Measurements from ENCODE around the gene VRK1.

VRK1 gene

DNA sequence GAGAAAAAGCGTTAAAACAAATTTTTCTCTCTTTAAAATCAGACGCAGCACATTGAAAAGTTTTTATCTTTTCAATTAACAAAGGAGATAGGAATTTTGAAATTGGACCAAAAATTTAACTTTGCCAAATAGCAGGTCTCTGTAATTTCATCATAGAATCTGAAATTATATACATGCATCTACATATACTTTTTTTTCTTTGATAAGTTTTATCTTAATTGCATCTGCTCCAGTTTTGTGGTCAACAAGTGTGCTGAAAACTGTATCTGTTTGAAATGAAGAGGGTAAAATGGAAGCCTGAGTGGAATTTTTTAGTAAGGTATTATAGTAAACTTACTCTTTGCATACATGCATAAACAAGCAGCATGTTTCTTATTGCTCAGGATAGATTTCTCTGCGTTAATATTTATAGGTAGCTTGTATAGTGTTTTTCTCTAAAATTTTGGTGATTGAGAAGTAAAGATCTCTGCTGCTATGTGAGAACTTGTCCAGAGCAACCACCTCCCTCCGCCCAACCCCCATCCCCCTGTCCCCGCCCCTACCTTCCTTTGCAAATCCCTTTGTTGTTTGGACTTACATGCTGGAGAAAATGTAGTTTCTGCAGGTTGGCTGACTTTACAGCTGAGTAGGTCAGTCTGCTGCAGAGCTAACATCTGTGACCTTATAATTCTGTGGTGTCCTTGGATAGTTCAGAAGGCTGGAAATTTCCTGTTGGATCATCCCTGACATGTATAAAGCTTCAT, 64.6 kb downstream of the VRK1 start:
- H3K36me3 ChIP-seq (ENCODE audit: insufficient read depth, low read length): peaks cover 86% of the 10 kb centered on the region
- H2AFZ ChIP-seq (ENCODE audit: low read depth, low read length): no peak overlapping the region
- no peaks in the 10 kb centered on the region for H3K27me3 ChIP-seq (ENCODE audit: insufficient read depth, low read length, poor library complexity)
- no peak for DNase-seq
- no peaks in the 10 kb centered on the region for H3K4me1 ChIP-seq (ENCODE audit: insufficient read depth, low read length)
- no peak overlapping the region for H3K4me2 ChIP-seq (ENCODE audit: insufficient read depth, low read length)
- no peak overlapping the region for H3K4me3 ChIP-seq (ENCODE audit: low read depth in 1 of 2, low read length in 2 of 2)
- H3K9me3 ChIP-seq (ENCODE audit: insufficient read depth, low read length, severe bottlenecking): no peaks in the 10 kb centered on the region
- TF ChIP-seq, protein P1, sequence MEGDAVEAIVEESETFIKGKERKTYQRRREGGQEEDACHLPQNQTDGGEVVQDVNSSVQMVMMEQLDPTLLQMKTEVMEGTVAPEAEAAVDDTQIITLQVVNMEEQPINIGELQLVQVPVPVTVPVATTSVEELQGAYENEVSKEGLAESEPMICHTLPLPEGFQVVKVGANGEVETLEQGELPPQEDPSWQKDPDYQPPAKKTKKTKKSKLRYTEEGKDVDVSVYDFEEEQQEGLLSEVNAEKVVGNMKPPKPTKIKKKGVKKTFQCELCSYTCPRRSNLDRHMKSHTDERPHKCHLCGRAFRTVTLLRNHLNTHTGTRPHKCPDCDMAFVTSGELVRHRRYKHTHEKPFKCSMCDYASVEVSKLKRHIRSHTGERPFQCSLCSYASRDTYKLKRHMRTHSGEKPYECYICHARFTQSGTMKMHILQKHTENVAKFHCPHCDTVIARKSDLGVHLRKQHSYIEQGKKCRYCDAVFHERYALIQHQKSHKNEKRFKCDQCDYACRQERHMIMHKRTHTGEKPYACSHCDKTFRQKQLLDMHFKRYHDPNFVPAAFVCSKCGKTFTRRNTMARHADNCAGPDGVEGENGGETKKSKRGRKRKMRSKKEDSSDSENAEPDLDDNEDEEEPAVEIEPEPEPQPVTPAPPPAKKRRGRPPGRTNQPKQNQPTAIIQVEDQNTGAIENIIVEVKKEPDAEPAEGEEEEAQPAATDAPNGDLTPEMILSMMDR (IDR thresholded peaks at IDR 0.05; ENCODE audit: borderline replicate concordance, extremely low read depth, low read length, poor library complexity, severe bottlenecking): no peak
- no peak for TF ChIP-seq EZH2 (IDR thresholded peaks at IDR 0.05; ENCODE audit: borderline replicate concordance, low read depth, low read length, severe bottlenecking)
- 0 out of 2 replicates have a peak, but pooled peaks cover 2% of the 10 kb centered on the region for H4K20me1 ChIP-seq (ENCODE audit: insufficient read depth, low read length)
- no peak overlapping the region for H3K9ac ChIP-seq (ENCODE audit: low read depth, low read length)
- no peak overlapping the region for H3K27ac ChIP-seq (ENCODE audit: low read length)
- no peak for ATAC-seq (ENCODE audit: insufficient read depth, low read depth)
- peaks cover 16% of the 10 kb centered on the region for H3K79me2 ChIP-seq (ENCODE audit: insufficient read depth, low read length)

DNA sequence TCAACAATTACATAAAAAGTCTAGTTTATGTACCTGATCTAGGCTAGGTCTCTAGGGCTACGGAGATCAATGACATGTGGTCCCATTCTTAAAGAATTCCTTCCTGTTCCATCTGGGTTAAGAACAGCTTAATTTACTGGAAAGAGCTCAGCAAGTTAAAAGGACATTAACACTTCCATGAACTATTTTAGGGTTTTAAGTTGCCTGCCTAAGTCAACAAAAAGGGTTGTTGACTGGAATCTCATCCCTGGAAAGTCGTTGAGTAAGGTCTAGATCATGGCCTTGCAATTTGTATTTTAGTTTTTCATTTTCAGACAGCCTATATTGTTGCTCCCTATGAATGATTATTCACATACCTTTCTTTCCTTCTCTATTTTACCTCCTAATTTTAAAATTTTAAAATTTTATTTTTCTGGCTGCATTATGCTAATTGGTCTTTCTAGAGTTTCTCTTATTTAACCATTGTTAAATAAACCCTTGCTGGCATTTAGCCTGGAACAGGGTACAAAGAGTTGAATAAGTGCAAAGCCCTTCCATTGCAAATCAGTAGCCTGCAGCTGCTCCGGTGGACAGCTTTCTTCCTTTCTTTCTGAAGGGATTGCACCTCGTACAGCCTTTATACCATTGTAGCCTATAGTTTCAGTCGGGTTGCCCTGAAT, 66.3 kb downstream of the VRK1 start:
- H3K27me3 ChIP-seq (ENCODE audit: insufficient read depth, low read length, poor library complexity): no peaks in the 10 kb centered on the region
- no peak overlapping the region for H2AFZ ChIP-seq (ENCODE audit: low read depth, low read length)
- no peak overlapping the region for H3K4me2 ChIP-seq (ENCODE audit: insufficient read depth, low read length)
- peaks cover 9% of the 10 kb centered on the region for H3K79me2 ChIP-seq (ENCODE audit: insufficient read depth, low read length)
- no peak overlapping the region for H3K27ac ChIP-seq (ENCODE audit: low read length)
- no peaks in the 10 kb centered on the region for H3K4me1 ChIP-seq (ENCODE audit: insufficient read depth, low read length)
- no peaks in the 10 kb centered on the region for H3K9me3 ChIP-seq (ENCODE audit: insufficient read depth, low read length, severe bottlenecking)
- TF ChIP-seq, protein P1 (IDR thresholded peaks at IDR 0.05; ENCODE audit: borderline replicate concordance, extremely low read depth, low read length, poor library complexity, severe bottlenecking): no peak
- no peak for TF ChIP-seq EZH2 (IDR thresholded peaks at IDR 0.05; ENCODE audit: borderline replicate concordance, low read depth, low read length, severe bottlenecking)
- H3K9ac ChIP-seq (ENCODE audit: low read depth, low read length): no peak overlapping the region
- peaks cover 85% of the 10 kb centered on the region for H3K36me3 ChIP-seq (ENCODE audit: insufficient read depth, low read length)
- no peak overlapping the region for H3K4me3 ChIP-seq (ENCODE audit: low read depth in 1 of 2, low read length in 2 of 2)
- no peak for ATAC-seq (ENCODE audit: insufficient read depth, low read depth)
- 0 out of 2 replicates have a peak, but pooled peaks cover 1% of the 10 kb centered on the region for H4K20me1 ChIP-seq (ENCODE audit: insufficient read depth, low read length)
- no peak for DNase-seq

DNA sequence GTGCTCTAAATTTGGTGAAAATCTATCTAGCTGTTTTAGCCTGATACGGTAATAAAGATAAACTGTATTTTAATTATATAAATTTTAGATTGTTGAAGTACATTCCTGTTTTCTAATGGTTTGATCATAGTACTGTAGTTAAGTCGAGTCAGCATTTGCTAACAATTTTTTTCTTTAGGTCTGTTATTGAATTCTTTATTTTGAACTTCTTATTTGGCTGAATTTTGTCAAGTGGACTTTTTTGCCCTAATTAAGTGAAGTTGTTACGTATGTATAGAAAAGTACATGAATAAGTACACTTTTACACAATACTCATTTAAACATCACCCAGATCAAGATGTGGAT, 66.8 kb downstream of the VRK1 start:
- Histone ChIP-seq H3K9me3 (ENCODE audit: insufficient read depth, low read length, severe bottlenecking) (no peaks in the 10 kb centered on the region), H3K27ac (ENCODE audit: low read length) (no peak overlapping the region), H3K4me2 (ENCODE audit: insufficient read depth, low read length) (no peak overlapping the region), H3K27me3 (ENCODE audit: insufficient read depth, low read length, poor library complexity) (no peaks in the 10 kb centered on the region), H2AFZ (ENCODE audit: low read depth, low read length) (no peak overlapping the region), H4K20me1 (ENCODE audit: insufficient read depth, low read length) (no peaks in the 10 kb centered on the region), H3K79me2 (ENCODE audit: insufficient read depth, low read length) (peaks cover 6% of the 10 kb centered on the region), H3K36me3 (ENCODE audit: insufficient read depth, low read length) (peaks cover 83% of the 10 kb centered on the region), H3K4me1 (ENCODE audit: insufficient read depth, low read length) (no peaks in the 10 kb centered on the region), H3K9ac (ENCODE audit: low read depth, low read length) (no peak overlapping the region), H3K4me3 (ENCODE audit: low read depth in 1 of 2, low read length in 2 of 2) (no peak overlapping the region)
- TF ChIP-seq, protein P1 (IDR thresholded peaks at IDR 0.05; ENCODE audit: borderline replicate concordance, extremely low read depth, low read length, poor library complexity, severe bottlenecking): no peak
- TF ChIP-seq EZH2 (IDR thresholded peaks at IDR 0.05; ENCODE audit: borderline replicate concordance, low read depth, low read length, severe bottlenecking): no peak
- ATAC-seq (ENCODE audit: insufficient read depth, low read depth) (no peak), DNase-seq (no peak)

All from DND-41 (cell line).